ENCODE results near the gene CLEC16A.

CLEC16A gene

DNA sequence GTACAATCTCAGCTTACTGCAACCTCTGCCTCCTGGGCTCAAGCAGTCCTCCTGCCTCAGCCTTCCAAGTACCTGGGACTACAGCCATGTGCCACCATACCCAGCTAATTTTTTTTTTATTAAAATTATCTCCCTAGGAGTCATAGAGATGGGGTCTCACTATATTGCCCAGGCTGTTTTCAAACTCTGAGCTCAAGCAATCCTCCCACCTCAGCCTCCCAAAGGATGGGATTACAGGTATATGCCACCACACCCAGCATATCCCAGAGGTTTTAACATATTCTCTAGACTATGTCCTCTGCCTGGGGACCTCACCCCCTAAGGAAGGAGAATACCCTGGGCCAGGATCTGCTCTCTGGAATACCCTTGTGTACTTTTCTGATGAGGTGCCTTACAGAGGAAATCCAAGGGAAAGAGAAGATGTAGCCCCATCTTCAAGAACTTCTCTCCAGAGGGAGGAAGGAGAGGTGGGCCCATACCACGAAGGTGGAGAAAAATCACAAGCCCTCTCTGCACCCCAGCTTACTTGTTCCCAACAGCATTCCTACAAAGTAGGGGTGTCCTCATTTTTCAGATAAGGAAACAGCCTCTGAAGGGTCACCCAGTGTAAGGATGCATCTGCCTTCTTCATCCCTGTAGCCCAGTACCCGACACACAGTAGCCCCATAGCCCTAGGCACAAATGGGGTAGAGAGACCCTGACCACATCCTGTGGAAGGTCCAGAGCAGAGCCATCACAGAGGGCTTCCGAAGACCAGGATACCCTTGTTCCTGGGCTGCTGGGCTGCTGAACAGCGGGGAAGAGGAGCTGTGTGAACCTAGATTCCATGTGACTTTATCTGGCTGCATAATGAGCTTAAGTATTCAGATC is 160.0 kb downstream of the CLEC16A start:
- DNase-seq = no peak

DNA sequence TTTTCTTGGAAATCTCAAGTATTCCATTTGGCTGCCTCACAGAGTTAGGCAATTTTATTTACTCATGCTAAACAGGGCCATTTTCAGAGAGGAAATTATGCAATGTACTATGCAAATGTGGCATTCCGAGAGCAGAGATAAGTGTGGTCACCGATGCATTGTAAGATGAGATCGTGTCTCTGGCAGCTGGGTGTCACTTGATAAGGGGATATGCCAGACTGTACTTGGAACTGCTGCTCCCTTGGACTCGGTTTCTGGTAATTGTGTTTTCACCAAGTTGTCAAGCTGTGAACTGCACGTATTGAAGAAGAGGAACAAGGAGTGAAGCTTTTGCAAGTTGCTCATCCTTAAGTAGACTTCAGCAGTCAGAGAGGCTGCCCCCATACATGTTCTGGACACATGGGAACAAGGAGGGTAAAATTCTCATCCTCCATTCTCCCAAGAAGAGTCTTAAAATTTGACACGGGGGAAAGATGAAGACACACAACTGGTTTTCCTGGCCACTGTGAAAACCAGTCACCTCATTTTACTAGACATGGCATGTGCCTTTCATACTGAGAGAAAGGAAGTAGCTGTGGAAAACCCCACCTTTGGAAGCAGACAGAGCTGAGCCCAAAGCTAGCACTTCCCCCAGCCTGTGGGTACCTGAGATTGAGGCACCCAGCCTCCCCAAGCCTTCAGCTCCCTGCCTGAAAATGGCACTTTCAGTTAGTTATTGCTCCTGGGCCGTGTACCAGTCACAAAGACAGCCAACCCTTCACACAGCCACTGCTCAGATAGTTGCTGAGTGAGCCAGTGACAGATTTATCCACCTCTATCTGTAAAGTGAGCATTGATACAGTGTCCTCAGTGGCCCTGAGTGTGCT is 160.9 kb downstream of the CLEC16A start:
- DNase-seq = peak; percentile 52

DNA sequence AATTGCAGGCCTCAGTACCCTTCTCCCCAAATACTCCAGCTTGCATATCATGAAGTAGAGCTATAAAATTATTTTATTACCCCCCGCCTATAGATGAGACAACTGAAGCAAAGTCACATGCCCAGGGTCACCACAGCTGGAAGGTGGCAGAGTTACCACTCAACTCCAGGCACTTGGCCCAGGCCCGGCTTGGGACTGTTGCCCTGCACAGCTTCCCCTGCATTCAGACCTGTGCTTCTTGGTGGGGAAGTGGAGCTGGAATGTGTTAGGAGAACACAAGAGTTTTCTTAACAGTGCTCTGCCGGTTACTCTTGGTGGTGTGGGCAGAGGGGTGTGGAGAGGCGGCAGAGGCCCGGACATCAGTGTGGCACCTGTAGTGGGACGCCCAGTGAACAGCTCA is 162.4 kb downstream of the CLEC16A start:
- no peak for DNase-seq

DNA sequence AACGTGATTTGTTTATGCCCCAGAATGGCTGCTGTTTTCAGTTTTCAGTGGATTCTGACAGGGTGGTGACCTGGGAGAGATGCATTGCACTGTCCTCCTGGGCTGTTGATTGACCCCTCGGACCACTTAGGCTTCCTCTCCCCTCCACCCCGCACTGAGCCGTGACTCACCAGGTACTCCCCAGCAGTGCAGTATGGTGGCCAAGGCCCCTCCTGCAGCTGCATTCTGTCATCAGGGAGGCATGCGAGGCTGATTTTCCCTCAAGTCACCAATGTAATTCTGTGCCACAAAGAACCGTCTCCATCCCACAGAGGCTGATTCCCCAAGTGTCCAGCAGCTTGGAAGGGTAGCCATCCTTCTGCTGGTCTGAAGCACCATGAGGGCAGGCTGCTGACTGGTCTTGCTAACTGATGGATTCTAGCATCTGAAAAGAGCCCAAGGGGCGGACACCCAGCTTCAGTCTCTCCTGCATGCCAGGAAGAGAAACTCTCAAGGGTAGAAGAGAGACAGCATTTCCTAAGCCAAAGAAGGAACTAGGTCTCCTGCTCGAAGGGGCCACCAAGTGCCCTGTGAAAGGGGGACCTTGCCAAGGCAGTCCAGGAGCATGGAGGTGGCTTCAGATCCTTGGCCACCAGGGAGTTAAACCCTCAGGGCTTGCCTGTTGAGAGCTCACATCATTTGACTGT is 163.6 kb downstream of the CLEC16A start:
- DNase-seq = no peak

DNA sequence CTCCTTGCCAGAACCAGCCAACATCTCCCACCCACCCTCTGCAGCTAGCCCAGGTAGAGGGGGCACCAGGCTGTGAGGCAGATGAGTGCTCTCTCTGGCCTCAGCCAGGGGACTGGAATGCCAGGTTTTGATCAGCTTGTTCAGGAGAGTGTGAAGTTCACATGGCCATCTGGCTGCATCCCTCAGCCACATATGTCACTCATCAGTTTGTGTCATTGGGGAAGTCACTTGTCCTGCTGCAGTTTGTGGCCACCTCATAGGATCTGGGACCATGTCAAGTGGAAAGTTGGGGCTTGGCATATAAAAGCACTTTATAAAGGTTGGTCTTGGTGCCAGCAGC is 164.1 kb downstream of the CLEC16A start:
- DNase-seq = no peak

DNA sequence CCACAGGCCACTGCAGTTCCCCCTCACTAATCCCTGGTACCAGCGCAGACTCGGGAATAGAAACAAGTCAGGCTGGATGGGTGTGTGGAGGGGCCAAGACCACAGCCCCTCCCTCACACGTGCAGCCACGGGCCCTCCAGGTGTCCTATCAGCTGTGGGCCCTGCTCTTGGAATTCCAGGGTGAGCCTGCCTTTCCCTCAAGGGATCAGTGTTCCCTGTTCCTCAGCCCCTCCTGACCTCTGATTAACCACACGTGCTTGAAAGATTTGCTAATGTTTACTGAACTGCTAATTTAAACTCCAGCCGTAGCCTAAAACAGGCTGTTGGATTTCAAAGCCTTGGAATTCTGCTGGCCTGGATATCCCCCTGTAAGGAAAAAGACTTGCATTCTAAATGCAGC is 165.2 kb downstream of the CLEC16A start:
- no peak for DNase-seq

DNA sequence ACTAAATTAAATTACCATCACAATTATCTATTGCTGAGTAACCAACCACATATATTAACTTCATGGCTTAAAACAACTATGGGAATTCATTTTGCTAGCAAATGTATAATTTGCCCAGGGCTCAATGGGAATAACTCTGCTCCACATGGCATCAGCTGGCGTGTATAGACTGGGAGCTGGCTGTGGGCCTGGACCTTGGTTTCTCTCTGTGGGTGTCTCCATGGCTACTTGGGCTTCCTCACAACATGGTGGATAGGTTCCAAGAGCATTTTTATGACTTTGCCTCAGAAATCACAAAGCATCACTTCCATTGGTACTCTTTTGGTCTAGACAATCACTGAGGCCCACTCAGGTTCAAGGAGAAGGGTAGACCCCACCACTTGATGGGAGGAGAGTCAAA is 166.8 kb downstream of the CLEC16A start:
- DNase-seq = no peak

DNA sequence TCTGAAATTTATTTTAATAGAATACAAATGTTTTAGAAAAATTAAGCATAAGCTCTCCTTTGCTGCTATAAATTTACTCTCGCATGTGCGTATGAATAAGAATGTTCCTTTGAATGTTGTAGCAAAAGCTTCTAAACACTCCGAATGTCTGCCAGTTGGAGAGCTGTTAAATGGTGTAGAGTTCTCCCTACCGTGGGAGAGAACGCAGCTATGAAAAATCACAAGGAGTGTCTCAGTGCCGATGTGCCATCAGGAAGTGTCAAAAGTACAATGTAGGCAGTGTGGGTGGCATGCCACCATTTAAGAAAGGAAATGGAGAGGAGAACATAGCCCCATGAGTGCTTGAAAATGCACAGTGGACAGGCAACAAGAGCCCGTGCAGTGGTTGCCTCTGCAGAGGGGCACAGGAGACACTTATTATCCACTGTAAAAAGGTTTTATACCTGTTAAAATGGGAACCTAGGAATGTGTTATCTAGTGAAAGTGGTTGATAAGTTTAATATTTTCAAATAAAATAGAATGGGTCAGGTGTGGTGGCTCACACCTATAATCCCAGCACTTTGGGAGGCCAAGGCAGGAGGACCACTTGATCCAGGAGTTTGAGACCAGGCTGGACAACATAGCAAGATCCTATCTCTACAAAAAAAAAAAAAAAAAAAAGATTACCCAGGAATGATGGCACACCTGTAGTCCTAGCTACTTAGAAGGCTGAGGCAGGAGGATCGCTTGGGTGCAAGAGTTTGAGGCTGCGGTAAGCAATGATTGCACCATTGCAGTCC is 167.7 kb downstream of the CLEC16A start:
- no peak for DNase-seq

DNA sequence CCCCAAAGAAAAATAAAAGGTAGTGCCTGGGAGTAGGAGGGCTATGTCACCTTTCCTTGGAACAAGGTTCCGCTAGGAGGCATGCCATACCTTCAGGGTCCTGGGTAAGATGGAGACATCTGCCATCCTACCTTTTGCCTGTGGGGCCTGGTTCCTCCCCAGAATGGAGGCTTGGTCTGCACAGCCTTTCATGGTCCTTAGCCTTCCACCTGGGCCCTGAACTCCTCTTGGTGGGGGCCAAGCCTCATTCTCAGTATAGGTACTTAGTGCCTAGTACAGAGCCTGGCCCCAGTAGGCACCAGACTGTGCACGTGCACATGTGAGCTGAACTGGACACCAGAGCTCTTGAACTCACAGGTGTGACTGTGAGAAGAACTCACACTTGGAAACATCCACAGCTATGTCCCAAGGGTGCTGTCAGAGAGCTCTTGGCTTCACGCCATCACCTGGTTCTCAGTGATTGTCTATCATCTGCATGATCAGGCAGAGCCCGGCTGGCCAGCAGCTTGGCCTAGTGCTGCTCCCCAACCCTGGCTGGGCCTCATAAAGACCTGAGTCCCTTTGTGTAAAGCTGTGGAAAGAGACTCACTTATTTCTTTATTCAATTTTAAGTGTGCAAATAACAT is 168.5 kb downstream of the CLEC16A start:
- DNase-seq = peak; percentile 53

DNA sequence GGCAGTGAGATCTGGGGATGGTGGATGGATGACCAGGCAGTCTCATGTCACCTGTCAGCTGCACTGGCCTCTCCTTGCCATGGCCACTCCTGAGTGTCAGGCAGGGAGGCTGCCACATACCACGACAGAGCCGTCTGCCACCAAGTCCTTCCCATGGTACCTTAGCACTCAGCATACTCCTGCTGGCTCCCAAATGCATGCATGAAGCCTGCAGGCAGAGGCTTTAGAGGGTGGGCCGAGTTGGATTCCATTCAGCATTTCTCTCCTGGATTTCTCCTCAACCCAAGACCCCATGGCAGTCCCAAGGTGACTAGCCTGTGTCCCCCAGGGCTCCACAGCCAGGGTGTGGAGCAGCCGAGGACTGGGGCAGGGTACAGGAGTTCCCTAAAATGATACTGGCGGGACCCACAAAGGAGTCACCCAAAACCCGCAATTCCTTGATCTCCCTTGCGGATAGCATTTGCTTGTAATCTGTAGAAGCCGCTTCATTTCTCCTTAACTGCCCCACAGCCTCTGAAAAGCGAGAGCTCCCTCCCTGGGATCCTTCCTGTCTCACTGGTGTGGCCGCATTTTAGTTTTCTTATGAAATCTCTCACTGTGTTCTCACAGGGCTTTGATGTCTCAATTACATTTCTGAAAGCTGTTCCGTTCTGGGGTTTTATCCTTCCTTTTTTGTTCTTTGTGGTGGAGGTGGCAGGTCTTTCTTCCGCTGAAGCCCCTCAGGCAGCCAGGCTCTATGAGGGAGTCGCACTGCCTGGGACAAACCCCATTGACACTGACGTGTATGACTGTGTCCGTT is 170.2 kb downstream of the CLEC16A start:
- no peak for DNase-seq

DNA sequence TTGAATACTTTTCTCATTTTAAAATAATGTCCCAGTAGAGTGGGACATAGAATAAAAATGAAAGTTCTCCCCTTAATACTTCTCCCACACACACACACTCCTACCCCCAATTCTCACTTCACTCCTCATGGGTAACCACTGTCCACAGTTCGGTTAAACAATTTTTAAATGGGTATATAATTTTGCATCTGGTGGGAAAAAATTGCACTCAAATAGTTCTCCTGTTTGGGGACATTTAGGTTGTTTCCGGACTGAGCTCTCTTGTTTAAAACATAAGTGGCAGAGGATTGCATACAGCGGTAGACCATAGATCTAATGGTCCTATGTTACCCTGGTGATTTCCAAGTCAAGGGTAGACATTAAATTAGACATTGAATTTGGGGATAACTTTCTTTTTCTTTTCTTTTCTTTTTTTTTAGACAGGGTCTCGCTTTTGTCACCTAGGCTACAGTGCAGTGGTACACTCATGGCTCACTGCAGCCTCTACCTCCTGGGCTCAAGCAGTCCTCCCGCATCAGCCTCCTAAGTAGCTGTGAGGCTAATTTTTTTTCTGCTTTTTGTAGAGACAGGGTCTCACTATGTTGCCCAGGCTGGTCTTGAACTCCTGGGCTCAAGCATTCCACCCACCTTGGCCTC is 173.3 kb downstream of the CLEC16A start:
- no peak for DNase-seq

DNA sequence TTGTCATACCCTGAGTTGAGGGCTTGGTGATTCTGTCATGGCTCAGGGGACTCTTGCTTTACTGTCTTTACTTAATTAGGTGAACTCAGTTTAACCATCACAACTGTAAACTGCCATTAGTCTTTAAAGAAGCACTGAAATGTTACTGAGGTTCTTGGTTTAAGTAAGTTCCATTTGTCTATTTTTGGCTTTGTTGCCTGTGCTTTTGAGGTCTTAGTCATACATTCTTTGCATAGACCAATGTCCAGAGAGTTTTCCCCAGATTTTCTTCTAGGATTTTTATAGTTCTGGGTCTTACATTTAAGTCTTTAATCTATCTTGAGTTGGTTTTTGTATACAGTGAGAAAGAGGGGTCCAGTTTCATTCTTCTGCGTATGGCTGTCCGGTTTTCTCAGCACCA is 174.1 kb downstream of the CLEC16A start:
- DNase-seq = no peak

DNA sequence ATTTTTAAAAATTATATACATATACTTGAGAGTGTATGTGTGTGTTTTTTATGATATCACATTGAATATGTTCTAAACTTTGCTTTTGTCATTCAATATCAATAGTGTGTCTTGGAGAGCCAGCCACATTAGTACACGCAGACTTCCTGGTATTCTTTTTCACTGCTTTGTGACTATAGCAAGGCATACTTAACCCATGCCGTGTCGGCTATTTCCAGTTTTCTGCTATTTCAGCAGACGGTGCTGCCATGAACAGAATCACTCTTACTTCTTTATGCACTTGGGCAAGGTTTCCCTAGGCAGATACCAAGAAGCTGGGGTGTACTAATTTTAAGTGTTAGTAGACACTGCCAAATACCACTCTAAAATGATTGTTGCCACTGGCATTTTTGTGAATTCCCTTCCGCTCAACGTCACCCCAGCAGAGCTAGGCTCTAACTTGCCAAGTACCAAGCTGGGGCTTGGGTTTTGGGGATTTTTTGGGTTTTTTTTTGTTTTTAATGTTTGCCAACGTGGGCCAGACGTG is 176.8 kb downstream of the CLEC16A start:
- no peak for DNase-seq

DNA sequence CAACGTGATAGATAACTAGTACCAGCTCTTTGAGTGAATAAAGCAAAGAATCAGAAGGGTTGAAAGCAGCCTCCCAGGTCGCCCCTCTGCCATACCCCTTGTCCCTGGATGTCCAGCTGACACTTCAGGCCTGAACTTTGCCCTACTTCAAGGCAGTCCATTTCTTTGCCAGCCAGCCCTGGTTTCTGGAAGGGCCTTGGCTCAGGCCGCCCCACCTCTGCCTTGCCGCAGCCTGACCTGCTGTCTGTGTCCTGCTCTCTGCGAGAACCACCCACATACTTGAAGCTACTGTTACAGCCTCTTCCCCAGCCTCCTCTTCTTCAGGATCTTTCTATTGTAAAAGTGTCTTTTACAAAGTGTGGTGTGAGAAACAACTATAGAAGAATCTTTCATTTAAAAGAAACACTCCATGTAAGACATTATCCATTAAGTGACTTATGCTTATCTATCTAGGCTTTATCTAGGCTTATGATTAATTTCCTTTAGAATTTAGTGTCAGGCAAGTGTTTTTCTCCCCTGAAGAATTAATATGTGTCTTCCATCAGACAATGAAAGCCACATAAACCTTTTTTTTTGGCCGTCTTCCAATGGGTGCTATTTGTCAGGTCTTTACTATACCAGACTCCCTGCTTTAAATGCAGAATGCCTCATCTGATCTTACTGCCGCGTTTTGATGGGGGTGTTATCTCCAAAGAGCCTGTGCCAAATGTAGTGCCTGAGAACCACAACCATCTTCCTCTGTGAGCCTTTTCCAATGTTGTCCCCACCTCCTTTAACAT is 177.7 kb downstream of the CLEC16A start:
- no peak for DNase-seq

DNA sequence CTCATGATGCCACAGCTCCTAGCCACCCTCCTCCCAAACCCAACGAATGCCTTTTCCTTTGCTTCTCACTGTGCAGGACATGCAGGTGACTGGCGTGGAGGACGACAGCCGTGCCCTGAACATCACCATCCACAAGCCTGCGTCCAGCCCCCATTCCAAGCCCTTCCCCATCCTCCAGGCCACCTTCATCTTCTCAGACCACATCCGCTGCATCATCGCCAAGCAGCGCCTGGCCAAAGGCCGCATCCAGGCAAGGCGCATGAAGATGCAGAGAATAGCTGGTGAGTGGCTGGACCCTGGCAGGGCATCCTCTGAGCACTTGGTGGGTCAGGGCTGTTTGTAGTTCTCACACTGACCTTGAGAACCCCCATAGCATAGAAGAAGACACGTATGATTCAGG is 179.3 kb downstream of the CLEC16A start:
- no peak for DNase-seq

DNA sequence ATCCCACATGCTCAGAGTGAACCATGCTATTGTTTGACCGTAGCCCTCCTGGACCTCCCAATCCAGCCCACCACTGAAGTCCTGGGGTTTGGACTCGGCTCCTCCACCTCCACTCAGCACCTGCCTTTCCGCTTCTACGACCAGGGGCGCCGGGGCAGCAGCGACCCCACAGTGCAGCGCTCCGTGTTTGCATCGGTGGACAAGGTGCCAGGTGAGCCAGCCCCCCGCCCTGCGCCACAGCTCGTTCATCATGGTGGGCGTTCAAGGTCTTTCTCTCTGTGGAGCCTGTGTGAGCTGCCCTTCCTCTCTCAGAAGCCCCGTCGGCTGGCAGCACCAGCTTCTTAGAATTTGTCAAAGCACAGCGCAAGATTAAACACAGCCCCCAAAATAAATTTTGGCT is 181.6 kb downstream of the CLEC16A start:
- DNase-seq = no peak

DNA sequence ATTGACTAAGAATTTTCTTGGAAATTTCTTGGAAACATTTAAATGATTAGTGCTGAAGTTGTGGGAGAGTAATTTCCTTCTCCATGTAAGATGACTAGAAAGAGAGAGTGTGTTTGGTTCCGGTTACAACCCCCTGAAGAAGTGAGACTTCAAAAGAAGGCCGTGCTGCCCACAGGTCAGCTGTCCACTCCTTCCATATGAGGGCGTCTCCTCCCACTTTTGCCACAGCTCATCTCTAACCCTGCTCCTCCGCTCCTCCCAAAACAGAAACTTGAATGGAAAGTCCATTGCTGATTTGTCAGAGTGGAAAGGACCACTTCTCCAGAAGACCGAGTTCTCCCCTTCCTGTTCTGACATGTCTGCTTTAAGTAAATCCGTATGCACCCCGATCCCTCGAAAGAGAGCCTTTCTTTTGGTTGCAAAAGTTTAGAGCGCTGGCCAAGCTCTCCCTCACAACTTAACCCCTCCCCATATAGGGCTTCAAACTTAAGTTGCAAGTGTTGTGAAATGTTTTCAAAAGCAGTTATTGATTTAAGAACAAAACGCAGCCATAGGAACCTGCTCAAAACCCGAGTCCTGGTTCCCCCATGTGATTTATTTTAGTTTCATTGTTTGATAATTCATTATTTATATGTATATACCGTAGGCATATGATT is 182.2 kb downstream of the CLEC16A start:
- no peak for DNase-seq

DNA sequence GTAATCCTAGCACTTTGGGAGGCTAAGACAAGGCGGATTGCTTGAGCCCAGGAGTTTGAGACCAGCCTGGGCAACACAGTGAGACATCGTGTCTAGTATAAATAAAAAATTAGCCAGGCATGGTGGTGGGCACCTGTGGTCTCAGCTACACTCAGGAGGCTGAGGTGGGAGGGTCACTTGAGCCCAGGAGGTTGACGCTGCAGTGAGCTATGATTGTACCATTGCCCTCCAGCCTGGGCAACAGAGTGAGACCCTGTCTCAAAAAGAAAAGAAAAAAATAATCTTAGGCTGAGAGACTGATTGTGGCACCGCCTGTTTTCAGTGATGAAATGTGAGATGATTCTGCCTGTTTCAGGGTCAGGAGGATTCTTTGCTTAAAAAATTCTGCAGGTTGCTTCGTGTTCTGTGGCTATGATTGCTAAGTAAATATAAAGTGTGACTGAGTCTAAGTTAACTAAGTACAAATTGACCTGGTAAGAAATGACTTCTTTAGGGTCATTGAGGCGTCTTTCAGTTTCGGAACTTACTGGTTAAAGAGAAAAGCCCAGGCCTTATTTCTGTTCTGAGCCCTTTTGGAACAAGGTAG is 183.3 kb downstream of the CLEC16A start:
- DNase-seq = no peak

Measured in DMS79 treated with DMSO at 0.1 percent for 48 hours (cell line).